ENCODE measurements around the gene RTL10. TPM values are rescaled to one million over a fixed set of nuclear protein-coding genes. Genes with fewer than 3 reads are reported as not detected.

The RTL10 gene
- total RNA-seq, 1 experiment from 2014 or later, result 24.4 TPM

DNA sequence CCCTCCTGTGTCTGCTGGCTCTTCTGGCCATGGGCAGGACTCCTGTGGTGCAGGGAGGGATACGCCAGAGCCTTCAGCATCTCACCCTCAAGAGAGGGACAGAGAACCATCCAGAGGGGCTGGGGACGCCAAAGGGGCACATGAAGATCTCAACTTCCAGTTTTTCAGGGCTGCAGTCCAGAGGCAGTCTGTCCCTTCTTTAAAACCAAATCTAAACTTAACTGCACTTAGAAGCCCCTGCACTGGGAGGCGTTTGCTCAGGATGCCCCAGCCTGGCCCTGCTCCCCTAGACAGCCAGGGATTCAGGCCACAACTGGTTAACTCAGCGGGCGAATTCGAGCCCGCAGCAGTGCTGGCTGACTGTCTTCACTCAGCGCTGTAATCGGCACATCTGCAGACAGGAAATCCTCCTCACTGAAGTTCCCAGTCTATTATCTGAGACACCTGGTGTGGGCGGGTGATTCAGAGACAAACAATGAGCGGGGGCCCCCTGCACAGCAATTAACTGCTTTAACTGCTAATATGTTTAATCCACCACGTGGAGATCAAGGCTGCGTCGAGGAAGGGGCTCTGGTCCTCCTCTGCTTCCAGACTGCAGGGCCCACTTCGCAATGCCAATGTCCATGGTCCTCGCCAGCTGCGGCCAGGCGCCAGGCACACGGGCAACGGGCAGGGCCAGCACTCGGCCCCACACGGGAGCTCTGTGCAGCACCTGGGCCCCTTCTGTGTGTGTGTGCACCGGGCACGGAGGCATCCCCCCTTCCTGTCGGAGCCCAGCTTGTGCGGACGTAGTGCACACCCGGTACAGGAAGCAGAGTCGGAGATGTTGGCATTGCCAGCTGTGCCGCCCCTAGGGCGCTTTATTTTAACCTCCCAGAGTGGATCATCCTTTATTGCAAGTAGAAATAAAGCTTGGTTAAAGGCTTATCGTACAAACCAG lies 36.9 kb upstream of the RTL10 start:
- Mint-ChIP-seq H3K36me3 (ENCODE audit: insufficient read depth in 1 of 3, low read depth in 3 of 3) (peaks cover 0 to 7% (median 6%) of the 10 kb centered on the region in 3 experiments; a peak in 2 of 7 replicates), H3K4me1 (peaks cover 25 to 28% of the 10 kb centered on the region in 2 experiments), H3K9me3 (no peaks in the 10 kb centered on the region), H3K4me3 (no peak overlapping the region), H3K27me3 (ENCODE audit: low read depth) (no peaks in the 10 kb centered on the region; the same call in 1 of the 2 replicates), H3K27ac (peak overlapping the region in 2 of 3 experiments; percentile 65 to 90; a peak in 3 of 7 replicates)
- Histone ChIP-seq H3K79me2 (ENCODE audit: insufficient read depth, low read length) (no peaks in the 10 kb centered on the region), H3K4me1 (ENCODE audit: insufficient read depth, low read length) (peaks cover 5% of the 10 kb centered on the region; the same call in 1 of the 2 replicates), H3K18ac (ENCODE audit: insufficient read length, low read depth, low read length) (peak overlapping the region; percentile 71), H2AK5ac (ENCODE audit: insufficient read length, low read length) (no peak overlapping the region), H2BK20ac (ENCODE audit: low read depth, low read length, poor library complexity, severe bottlenecking) (no peak overlapping the region), H4K5ac (ENCODE audit: insufficient read length, low read depth, low read length) (no peak overlapping the region), H3T11ph (ENCODE audit: low read length) (no peak overlapping the region), H3K23ac (ENCODE audit: insufficient read length, low read depth, low read length) (no peak overlapping the region), H2BK5ac (ENCODE audit: insufficient read length, low read length) (no peak overlapping the region), H2BK15ac (ENCODE audit: low read depth, low read length) (no peak overlapping the region), H4K8ac (replicated peaks; ENCODE audit: insufficient read length, low read depth, low read length) (no peak overlapping the region), H3K9me3 (ENCODE audit: control insufficient read depth, low read depth, low read length) (no peaks in the 10 kb centered on the region), H3K4me2 (ENCODE audit: insufficient read depth, insufficient read length, low read length) (no peak overlapping the region), H3K23me2 (ENCODE audit: insufficient read length, low read depth, low read length, poor library complexity, severe bottlenecking) (no peaks in the 10 kb centered on the region), H2BK120ac (ENCODE audit: low read depth, low read length, poor library complexity, severe bottlenecking) (no peak overlapping the region), H3K79me1 (ENCODE audit: insufficient read depth, low read depth, low read length, poor library complexity, severe bottlenecking) (no peaks in the 10 kb centered on the region), H4K91ac (ENCODE audit: insufficient read length, low read depth, low read length) (no peak overlapping the region), H3K14ac (ENCODE audit: insufficient read depth, low read length) (peak overlapping the region; percentile 87; the same call in 1 of the 2 replicates), H3K4ac (ENCODE audit: low read depth, low read length) (no peak overlapping the region), H4K20me1 (ENCODE audit: control insufficient read depth, insufficient read depth, insufficient read length) (no peaks in the 10 kb centered on the region), H2AFZ (ENCODE audit: low read length) (no peak overlapping the region), H3K27ac (ENCODE audit: insufficient read length, low read depth, low read length) (no peak overlapping the region), H3K27me3 (ENCODE audit: insufficient read depth, low read length) (no peaks in the 10 kb centered on the region; the same call in 1 of the 2 replicates), H3K9ac (ENCODE audit: extremely low read depth, insufficient read length, low read length) (no peak overlapping the region), H3K56ac (ENCODE audit: insufficient read length, low read depth, low read length) (no peak overlapping the region), H2BK12ac (ENCODE audit: insufficient read length, low read depth, low read length) (peak overlapping the region; percentile 26)
- peak; percentile 35; the same call in 1 of the 3 replicates for TF ChIP-seq CTCF (conservative IDR thresholded peaks at IDR 0.05)
- no CpG with 5 or more reads among the region's 32 CpGs for WGBS (ENCODE audit: extremely low coverage, insufficient read length, low lambda C conversion rate)
- DNase-seq, result peak; percentile 83

All from H9 (cell line).